ENCODE measurements around the gene TCP11L2. TPM values are rescaled to one million over a fixed set of nuclear protein-coding genes. Genes with fewer than 3 reads are reported as not detected.

The TCP11L2 gene
- total and polyA plus RNA-seq, 9 of the 15 experiments (the other 6 are each of a cell fraction or from before 2014, with no cell fraction given), result 0.39 to 4.5 (median 1.3) TPM

GRCh38 chr12:106301611-106302321, 767 bp upstream of the TCP11L2 start (continued):
- TF ChIP-seq MNT (conservative IDR thresholded peaks at IDR 0.05) (peak; percentile 32 to 58; a peak in 3 of 4 replicates), PHB2 (IDR thresholded peaks at IDR 0.05; ENCODE audit: low read depth) (peak; percentile 93), CXXC5 (CRISPR knock-in tag; IDR thresholded peaks at IDR 0.05) (peak; percentile 94), ZNF77 (CRISPR knock-in tag; IDR thresholded peaks at IDR 0.05) (no peak), ZNF780A (CRISPR knock-in tag; IDR thresholded peaks at IDR 0.05) (no peak), ETS1 (conservative IDR thresholded peaks at IDR 0.05; ENCODE audit: control insufficient read depth, low read depth, low read length) (peak; percentile 97), RNF2 (IDR thresholded peaks at IDR 0.05) (peak; percentile 94), ZNF124 (CRISPR knock-in tag; IDR thresholded peaks at IDR 0.05) (no peak), MTA1 (IDR thresholded peaks at IDR 0.05; ENCODE audit: borderline replicate concordance) (peak; percentile 94), POLR2G (IDR thresholded peaks at IDR 0.05; ENCODE audit: low read depth, low read length) (no peak; the same call in 1 of the 2 replicates), ADNP (tag; IDR thresholded peaks at IDR 0.05) (peak; percentile 55; the same call in 1 of the 2 replicates), KLF16 (IDR thresholded peaks at IDR 0.05) (peak; percentile 98), ZNF740 (CRISPR knock-in tag; IDR thresholded peaks at IDR 0.05) (peak; percentile 68), ZNF740 (tag; IDR thresholded peaks at IDR 0.05) (no peak), NR2C2 (CRISPR knock-in tag; IDR thresholded peaks at IDR 0.05) (peak; percentile 49; the same call in 1 of the 2 replicates), NR2C2 (tag; IDR thresholded peaks at IDR 0.05) (no peak), MEF2D (tag; conservative IDR thresholded peaks at IDR 0.05; ENCODE audit: low read depth) (peak; percentile 64; the same call in 1 of the 2 replicates), ZNF143 (CRISPR knock-in tag; IDR thresholded peaks at IDR 0.05) (no peak), SAFB2 (IDR thresholded peaks at IDR 0.05; ENCODE audit: borderline replicate concordance, low read depth, low read length, severe bottlenecking) (no peak), FOXK2 (conservative IDR thresholded peaks at IDR 0.05 in 1 of 2, IDR thresholded peaks at IDR 0.05 in 1 of 2; ENCODE audit: low read depth in 2 of 2) (peak; percentile 96 to 97), CBFB (CRISPR knock-in tag; IDR thresholded peaks at IDR 0.05) (no peak; the same call in 1 of the 2 replicates), TBL1XR1 (IDR thresholded peaks at IDR 0.05; ENCODE audit: low read length in 2 of 2) (peak; percentile 92 to 96; a peak in 3 of 4 replicates), SMAD1 (IDR thresholded peaks at IDR 0.05; ENCODE audit: low read depth, low read length, partially characterized antibody) (peak; percentile 61), TRIM24 (IDR thresholded peaks at IDR 0.05) (peak; percentile 96), LCOR (CRISPR knock-in tag; IDR thresholded peaks at IDR 0.05) (no peak; the same call in 1 of the 2 replicates), POLR2AphosphoS5 (IDR thresholded peaks at IDR 0.05; ENCODE audit: control insufficient read depth, insufficient read depth, low read depth, low read length) (peak; percentile 99), GATAD2A (IDR thresholded peaks at IDR 0.05) (peak; percentile 97), ZNF589 (CRISPR knock-in tag; IDR thresholded peaks at IDR 0.05; ENCODE audit: low read depth) (peak; percentile 67; the same call in 1 of the 2 replicates)
